HG02852 (cell line): ENCODE measurements around the gene GRIN2A.
A peak's percentile ranks its signal among the peaks of the same experiment; 100 is the strongest.

Experiments
- ATAC-seq: cut with Tn5 transposase; IDR thresholded peaks from one replicate; pipeline ENCODE4 v1.9.1; 2021; ENCODE audit warnings: mild to moderate bottlenecking, moderate library complexity; ENCODE audit not compliant: unreplicated experiment

GRIN2A gene

DNA sequence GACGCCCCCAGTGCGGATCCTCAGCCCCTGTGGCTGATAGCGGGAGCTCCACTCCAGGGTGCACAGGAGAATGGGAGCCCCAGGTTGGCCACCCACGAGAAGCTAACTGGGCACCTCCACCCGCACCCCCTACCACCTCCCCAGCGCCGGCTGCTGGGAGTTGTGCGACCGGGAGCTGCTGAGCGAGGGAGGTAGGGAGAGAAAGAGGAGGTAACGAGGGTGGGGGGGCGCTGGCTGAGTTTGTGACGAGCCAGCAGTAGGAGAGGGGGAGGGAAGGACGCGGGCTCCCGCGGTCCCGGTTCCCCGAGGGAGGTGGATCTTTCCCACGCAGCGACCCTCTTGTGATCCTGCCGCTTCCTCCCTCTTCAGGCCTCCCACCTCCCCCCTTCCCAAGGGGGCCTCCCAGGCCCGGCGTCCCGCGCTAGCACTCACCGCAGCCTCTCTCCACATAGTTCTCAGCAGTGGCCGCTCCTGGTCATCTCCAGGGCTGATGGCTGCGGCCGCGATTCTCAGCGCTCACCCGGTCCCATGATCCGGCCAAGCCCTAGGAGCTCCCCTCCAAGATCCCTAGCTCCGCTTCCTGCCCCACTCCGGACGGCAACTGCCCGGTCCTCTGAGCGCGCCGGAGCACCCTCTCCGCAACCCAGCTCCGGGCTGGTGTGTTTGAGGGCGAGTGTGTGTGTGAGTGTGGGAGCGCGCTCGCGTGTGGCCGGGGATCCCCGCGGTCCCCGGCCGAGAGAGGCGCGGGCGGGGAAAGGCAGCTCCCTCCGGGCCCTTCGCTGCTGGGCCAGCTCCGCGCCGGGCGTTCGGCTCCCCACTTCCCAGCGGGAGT lies at the start of gene GRIN2A:
GRIN2A (minus strand) TSS at position 207 of the 832 bp plus-strand sequence. CDS start 2,017 bp downstream, outside the sequence.
- ATAC-seq = peak; percentile 60

- ATAC-seq = no peak
These were observed 49.3 kb upstream of the GRIN2A start for GRCh38 chr16:10231563-10231962.

DNA sequence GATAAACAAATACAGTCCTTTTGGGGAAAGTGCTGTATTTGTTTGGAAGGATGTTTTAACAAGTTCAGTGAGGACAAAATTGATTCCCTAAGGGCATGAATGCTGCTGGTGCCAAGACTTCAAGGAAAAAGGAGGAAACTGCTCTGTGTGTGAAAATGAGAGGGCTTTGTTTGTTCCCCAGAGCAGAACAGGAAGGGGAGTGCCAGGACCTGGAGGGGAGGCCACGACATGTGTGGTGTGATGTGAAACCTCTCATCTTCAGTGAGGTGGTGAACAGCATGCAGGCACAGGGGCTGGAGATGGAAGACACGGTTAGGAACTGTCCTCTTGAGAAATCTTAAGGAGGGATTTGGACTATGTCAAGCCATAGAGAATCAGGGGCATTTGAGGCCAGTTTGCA lies 46.6 kb upstream of the GRIN2A start:
- ATAC-seq = no peak

DNA sequence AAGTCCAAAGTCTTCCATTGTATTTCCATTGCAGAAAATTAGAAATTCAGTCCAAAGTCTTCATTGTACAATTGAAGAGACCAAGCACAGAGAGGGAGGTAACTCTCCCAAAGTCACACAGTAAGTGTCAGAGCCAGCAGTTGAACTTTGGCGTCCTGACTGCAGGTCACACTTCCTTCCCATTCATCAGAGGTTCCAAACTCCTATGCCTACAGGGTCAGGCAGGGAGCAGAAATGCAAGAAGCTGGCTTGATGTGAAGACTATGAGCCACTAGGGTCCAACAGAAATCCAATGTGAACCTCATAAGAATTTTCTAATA lies 44.7 kb upstream of the GRIN2A start:
- no peak for ATAC-seq

GRCh38 chr16:10226141-10226986 lies 44.1 kb upstream of the GRIN2A start:
- ATAC-seq = no peak

- no peak for ATAC-seq
These were observed 43.4 kb upstream of the GRIN2A start for GRCh38 chr16:10225653-10226052.

- no peak for ATAC-seq
These were observed 42.6 kb upstream of the GRIN2A start for GRCh38 chr16:10224850-10225249.

DNA sequence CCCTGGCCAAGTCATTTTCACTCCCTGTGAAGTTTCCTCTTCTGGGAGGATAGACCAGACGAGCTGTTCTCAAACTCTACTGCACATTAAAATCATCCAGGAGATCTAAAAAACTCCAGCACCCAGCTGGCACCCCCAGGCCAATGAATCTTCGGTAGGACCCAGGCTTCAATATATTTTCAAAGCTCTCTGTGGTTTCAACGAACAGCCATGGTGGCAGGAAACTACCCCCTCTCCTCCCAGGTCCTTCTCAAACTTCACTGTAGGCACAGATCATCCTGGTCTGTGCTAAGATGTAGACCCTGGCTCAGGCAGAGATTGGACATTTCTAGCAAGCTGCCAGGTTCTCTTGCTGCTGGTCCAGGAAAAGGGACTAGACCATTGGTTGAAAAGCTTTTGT lies 38.7 kb upstream of the GRIN2A start:
- ATAC-seq = no peak

GRCh38 chr16:10219742-10220141 lies 37.5 kb upstream of the GRIN2A start:
- no peak for ATAC-seq

DNA sequence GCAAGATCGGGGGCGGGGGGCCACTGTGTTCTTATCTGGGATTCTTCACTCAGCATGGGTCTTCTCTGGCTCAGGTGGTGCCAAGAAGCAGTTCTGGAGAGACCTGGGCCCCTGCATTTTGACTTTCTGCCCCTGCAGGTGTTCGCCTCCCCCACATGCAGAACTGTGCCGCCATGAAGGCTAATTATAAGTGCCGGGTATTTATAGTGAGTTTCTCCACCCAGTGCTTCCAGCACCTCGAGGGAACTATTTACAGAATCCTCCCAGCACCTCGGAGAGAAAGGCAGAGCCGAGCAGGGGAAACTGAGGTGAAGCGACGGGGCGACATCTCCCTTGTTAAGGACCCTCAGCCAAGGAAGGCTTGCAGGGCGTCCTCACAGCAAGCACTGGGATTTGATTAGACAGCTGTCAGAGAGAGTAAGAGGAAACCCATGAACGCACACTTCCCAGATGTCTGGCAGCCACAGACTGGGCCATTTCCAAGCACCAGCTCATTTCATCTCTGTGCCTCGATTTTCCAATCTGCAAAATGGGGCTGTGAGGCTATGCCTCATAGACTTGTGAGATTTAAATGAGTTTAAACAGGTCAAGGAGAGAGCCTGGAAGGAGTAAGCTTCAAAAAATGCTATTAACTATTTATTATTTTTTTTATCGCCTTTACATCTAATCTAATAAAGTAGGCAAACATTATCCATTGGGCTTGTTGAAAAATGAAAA lies 36.4 kb upstream of the GRIN2A start:
- no peak for ATAC-seq

DNA sequence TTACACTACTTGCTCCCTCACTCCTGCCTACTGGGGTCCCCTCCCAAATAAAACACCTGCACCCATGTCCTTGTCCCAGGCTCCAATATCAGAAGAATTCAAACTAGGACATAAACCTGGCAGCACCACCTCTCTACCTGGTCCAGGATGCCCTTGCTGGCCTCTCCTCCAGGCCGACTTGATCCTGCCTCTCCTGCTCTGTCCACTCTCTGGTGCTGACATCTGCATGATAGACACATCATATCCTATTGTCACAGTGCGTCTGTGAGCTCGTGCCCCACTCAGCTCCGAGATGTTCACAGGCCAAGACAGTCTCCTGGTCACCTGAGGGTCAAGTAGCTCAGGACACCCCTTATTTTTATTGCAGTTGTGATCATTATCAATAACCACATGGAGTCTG lies 31.5 kb upstream of the GRIN2A start:
- no peak for ATAC-seq

GRCh38 chr16:10210944-10211343 lies 28.7 kb upstream of the GRIN2A start:
- no peak for ATAC-seq

DNA sequence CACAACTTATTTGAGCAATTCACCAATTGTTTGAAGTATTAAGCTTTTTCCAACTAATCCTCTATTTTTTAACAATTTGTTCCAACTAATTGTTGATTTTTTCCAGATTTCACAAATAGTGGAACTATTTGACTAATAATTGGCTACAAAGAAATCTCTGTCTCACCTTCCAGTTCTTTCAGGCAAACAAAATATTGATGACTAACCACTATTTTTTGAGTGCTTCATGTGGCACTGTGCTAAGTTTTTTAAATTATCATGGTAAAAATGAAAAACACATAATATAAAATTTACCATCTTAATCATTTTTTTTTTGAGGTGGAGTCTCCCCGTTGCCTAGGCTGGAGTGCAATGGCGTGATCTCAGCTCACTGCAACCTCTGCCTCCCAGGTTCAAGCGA lies 24.6 kb upstream of the GRIN2A start:
- ATAC-seq = no peak

GRCh38 chr16:10206215-10206614 lies 24.0 kb upstream of the GRIN2A start:
- peak; percentile 59 for ATAC-seq

- peak; percentile 47 for ATAC-seq
These were observed 23.5 kb upstream of the GRIN2A start for GRCh38 chr16:10205688-10206087.

GRCh38 chr16:10202649-10203048 lies 20.4 kb upstream of the GRIN2A start:
- ATAC-seq = no peak

DNA sequence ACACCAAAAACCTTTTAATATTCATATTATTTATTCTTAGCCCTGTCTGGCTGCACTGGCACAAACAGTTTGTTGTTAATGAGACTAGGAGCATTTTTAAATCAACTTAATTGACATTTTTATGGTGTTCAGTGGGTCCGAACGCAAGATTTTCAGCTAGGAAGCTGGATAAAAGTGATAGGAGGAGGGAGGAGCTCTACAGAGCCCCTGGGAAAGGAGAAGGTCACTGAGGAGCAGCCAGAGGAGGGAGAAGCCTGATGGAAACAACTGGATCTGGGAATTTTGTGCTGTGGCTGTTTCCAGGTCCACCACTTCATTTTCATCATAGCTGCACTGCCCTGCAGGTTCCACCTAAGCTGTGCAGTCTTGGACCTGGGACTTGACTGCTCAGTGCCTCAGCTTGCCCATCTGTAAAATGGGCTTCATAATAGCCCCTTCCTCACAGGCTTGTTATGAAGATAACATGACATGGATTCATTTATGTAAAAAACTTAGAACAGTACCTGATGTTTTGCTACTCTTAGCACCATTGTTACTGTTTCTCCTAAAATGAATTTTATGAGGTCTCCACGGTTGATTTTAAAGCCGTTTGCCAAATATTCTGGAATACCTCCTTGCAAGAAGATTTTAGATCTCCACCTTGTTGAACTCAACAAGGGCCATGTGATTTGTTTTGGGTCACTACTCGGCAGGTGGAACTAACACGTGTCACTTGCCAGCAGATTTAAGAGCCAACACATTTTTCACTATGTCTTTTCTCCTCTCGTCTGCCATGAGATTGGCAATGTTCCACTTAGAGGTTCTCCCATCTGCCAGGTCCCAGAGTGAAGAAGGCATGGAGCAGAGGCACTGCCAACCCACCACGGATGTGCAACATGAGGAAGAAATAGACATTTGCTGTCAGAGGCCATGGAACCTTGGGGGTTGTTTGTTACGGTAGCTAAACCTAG lies 18.7 kb upstream of the GRIN2A start:
- no peak for ATAC-seq

DNA sequence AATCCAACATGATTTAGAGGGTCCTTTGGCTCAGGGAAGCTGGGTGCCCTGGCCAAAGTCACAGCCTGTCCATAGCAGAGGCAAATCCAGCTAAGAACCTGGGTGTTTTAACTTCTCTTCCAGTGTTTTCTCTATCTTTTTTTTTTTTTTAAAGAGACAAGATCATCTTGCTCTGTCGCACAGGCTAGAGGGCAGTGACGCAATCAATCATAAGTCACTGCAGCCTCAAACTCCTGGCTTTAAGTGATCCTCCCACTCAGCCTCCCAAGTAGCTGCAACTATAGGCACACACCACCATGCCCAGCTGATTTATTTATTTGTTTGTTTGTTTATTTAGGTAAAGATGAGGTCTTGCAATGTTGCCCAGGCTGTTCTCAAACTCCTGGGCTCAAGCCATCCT lies 14.8 kb upstream of the GRIN2A start:
- no peak for ATAC-seq

DNA sequence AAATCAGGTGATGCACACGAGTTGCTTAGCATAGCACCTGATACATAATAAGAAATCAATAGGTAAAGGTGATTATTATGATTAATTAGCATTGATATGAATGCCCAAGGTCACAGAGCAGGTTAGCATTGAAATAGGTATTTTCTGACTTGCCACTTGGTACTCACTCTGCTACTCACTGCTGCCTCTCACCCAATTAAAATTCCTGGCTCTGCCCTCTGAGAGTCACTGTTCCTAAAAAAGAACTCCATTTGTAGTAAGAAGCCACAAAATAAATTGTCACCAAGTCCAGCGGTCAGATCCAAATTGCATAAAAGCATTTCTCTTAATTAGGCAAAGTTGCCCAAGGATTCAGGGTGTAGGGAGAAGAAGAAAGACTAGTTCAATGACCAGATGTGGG lies 8.9 kb upstream of the GRIN2A start:
- no peak for ATAC-seq

- ATAC-seq = no peak
These were observed 7.7 kb upstream of the GRIN2A start for GRCh38 chr16:10189861-10190390.
